Measurements from ENCODE around the gene SNED1. TPM values are rescaled to one million over a fixed set of nuclear protein-coding genes. Genes with fewer than 3 reads are reported as not detected.

Gene SNED1
- total RNA-seq, 1 experiment from 2014 or later: 65.5 TPM

- no peak for DNase-seq (ENCODE audit: low read depth)
Observed at GRCh38 chr2:241067501-241068135, 69.2 kb downstream of the SNED1 start.

GRCh38 chr2:241068136-241068941, 69.9 kb downstream of the SNED1 start:
- no peak for DNase-seq (ENCODE audit: low read depth)

- no peak for DNase-seq (ENCODE audit: low read depth)
Observed at GRCh38 chr2:241068942-241069810, 70.8 kb downstream of the SNED1 start.

GRCh38 chr2:241069821-241070281, 71.4 kb downstream of the SNED1 start:
- DNase-seq (ENCODE audit: low read depth): no peak

- DNase-seq (ENCODE audit: low read depth): no peak
Observed at GRCh38 chr2:241070361-241070760, 71.9 kb downstream of the SNED1 start.

- DNase-seq (ENCODE audit: low read depth): no peak
Observed at GRCh38 chr2:241070811-241071676, 72.6 kb downstream of the SNED1 start.

GRCh38 chr2:241071677-241072111, 73.3 kb downstream of the SNED1 start:
- no peak for DNase-seq (ENCODE audit: low read depth)

GRCh38 chr2:241072151-241072550, 73.7 kb downstream of the SNED1 start:
- no peak for DNase-seq (ENCODE audit: low read depth)

- no peak for DNase-seq (ENCODE audit: low read depth)
Observed at GRCh38 chr2:241072553-241073165, 74.2 kb downstream of the SNED1 start.

- DNase-seq (ENCODE audit: low read depth): no peak
Observed at GRCh38 chr2:241073166-241074064, 75.0 kb downstream of the SNED1 start.

- DNase-seq (ENCODE audit: low read depth): no peak
Observed at GRCh38 chr2:241074065-241074818, 75.8 kb downstream of the SNED1 start.

- DNase-seq (ENCODE audit: low read depth): no peak
Observed at GRCh38 chr2:241074901-241075540, 76.6 kb downstream of the SNED1 start.

- no peak for DNase-seq (ENCODE audit: low read depth)
Observed at GRCh38 chr2:241080405-241081189, 82.2 kb downstream of the SNED1 start.

GRCh38 chr2:241081190-241081642, 82.8 kb downstream of the SNED1 start:
- no peak for DNase-seq (ENCODE audit: low read depth)

- DNase-seq (ENCODE audit: low read depth): no peak
Observed at GRCh38 chr2:241081643-241082340, 83.4 kb downstream of the SNED1 start.

GRCh38 chr2:241082341-241083090, 84.1 kb downstream of the SNED1 start:
- DNase-seq (ENCODE audit: low read depth): no peak
